ENCODE results near the gene PRKG1. TPM values are rescaled to one million over a fixed set of nuclear protein-coding genes. Genes with fewer than 3 reads are reported as not detected.

Gene PRKG1
- total RNA-seq, 1 experiment from 2014 or later = 0.21 TPM

DNA sequence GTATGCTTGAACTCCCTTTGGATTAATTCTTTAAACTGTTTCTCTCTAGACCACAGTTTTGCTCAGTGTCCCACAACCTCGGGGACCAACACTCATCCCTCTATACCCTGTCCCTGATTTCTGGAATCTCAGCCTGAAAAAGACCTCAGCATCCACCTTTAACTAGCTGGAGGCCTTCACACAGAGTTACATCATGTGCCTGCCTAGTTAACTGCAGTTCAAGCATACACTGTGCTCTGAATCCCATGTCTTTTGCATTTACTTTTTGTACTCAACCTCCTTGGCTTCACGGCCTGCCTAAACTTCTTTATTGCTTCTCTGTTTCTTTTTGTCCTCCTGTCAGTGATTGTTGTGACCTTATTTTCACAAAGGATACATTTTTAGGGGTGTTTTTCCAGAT is 66.7 kb downstream of the PRKG1 start:
- H3K27ac Mint-ChIP-seq (ENCODE audit: unreplicated experiment) = no peak overlapping the region
- no peak overlapping the region for H3K4me3 Mint-ChIP-seq (ENCODE audit: low read depth, unreplicated experiment)
- TF ChIP-seq CTCF (IDR thresholded peaks at IDR 0.05; ENCODE audit: unreplicated experiment) = no peak
- CTCF ChIA-PET = no interaction called here
- intact Hi-C loops (cut with micrococcal nuclease; ENCODE audit: unreplicated experiment) = no loop called here
- no peaks in the 10 kb centered on the region for H3K9me3 Mint-ChIP-seq (ENCODE audit: low read depth, unreplicated experiment)
- no peaks in the 10 kb centered on the region for H3K27me3 Mint-ChIP-seq (ENCODE audit: unreplicated experiment)
- no peaks in the 10 kb centered on the region for H3K36me3 Mint-ChIP-seq (ENCODE audit: insufficient read depth, unreplicated experiment)
- DNase-seq = no peak
- BruUV-seq (replicated peaks) = no TSS peak
- H3K4me1 Mint-ChIP-seq (ENCODE audit: low read depth, unreplicated experiment) = peaks cover 9% of the 10 kb centered on the region

DNA sequence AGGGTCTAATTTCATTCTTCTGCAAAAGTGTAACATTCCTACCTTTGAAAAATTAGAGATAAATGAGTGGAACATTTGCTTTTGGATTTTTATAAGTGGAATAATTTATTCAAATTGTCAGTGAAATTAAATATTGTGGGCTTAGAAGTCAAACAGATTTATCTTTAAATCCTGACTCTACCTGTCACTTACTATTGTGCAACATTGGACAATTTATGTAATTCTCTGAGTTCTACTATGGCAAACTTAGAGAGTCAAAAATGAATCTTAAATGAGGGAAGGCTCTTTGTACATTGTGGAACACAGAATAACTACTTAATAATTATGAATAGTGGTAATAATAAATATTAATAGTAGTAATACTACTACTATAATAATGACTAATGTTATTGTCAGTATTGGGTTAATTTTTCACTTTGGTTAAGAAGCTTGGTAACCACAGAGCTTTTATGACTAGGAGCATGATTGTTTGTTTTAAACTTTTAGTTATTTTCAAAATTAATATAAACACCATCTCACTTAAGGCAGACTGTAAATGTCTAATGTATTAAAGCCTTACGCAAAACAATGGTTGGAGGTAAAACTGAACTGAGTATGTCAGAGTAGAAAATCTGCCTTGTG is 70.0 kb downstream of the PRKG1 start:
- BruUV-seq (replicated peaks) = no TSS peak
- intact Hi-C loops (cut with micrococcal nuclease; ENCODE audit: unreplicated experiment) = no loop called here
- Mint-ChIP-seq H3K27ac (ENCODE audit: unreplicated experiment) (no peak overlapping the region), H3K27me3 (ENCODE audit: unreplicated experiment) (no peaks in the 10 kb centered on the region), H3K4me1 (ENCODE audit: low read depth, unreplicated experiment) (no peaks in the 10 kb centered on the region), H3K36me3 (ENCODE audit: insufficient read depth, unreplicated experiment) (no peaks in the 10 kb centered on the region), H3K4me3 (ENCODE audit: low read depth, unreplicated experiment) (no peak overlapping the region), H3K9me3 (ENCODE audit: low read depth, unreplicated experiment) (no peaks in the 10 kb centered on the region)
- DNase-seq = no peak
- CTCF ChIA-PET = no interaction called here
- no peak for TF ChIP-seq CTCF (IDR thresholded peaks at IDR 0.05; ENCODE audit: unreplicated experiment)

DNA sequence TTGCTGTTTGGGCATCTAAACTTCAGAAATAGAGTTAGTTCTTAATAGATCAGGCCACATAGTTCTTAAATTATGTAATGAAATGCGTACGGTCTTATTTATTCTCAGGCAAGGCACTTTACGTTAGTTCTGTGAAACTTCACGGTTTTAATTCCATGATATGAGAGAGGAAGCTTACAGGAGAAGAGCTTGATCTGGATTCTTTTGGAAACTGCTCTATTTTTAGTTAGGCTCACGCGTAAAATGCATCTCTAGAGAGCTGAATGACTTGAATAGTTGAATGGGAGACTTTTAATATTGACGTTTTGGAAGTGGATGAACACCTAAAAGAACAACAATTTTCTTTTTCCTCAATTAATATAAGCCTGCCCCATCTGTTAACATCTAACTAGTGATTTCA is 71.1 kb downstream of the PRKG1 start:
- Mint-ChIP-seq H3K36me3 (ENCODE audit: insufficient read depth, unreplicated experiment) (no peaks in the 10 kb centered on the region), H3K9me3 (ENCODE audit: low read depth, unreplicated experiment) (no peaks in the 10 kb centered on the region), H3K27me3 (ENCODE audit: unreplicated experiment) (no peaks in the 10 kb centered on the region), H3K27ac (ENCODE audit: unreplicated experiment) (no peak overlapping the region), H3K4me3 (ENCODE audit: low read depth, unreplicated experiment) (no peak overlapping the region), H3K4me1 (ENCODE audit: low read depth, unreplicated experiment) (no peaks in the 10 kb centered on the region)
- no peak for TF ChIP-seq CTCF (IDR thresholded peaks at IDR 0.05; ENCODE audit: unreplicated experiment)
- DNase-seq = no peak
- intact Hi-C loops (cut with micrococcal nuclease; ENCODE audit: unreplicated experiment) = no loop called here
- no TSS peak for BruUV-seq (replicated peaks)
- CTCF ChIA-PET = interaction anchor here (0.6 kb wide), 1 partner anchor 852 kb away, joined by 4 read pairs; no protein-coding TSS in a partner anchor

GRCh38 chr10:51147644-51148399 is 73.5 kb downstream of the PRKG1 start:
- Mint-ChIP-seq H3K27me3 (ENCODE audit: unreplicated experiment) (no peaks in the 10 kb centered on the region), H3K36me3 (ENCODE audit: insufficient read depth, unreplicated experiment) (no peaks in the 10 kb centered on the region), H3K27ac (ENCODE audit: unreplicated experiment) (no peak overlapping the region), H3K4me1 (ENCODE audit: low read depth, unreplicated experiment) (no peaks in the 10 kb centered on the region), H3K4me3 (ENCODE audit: low read depth, unreplicated experiment) (no peak overlapping the region), H3K9me3 (ENCODE audit: low read depth, unreplicated experiment) (no peaks in the 10 kb centered on the region)
- no TSS peak for BruUV-seq (replicated peaks)
- no peak for DNase-seq
- CTCF ChIA-PET = no interaction called here
- intact Hi-C loops (cut with micrococcal nuclease; ENCODE audit: unreplicated experiment) = no loop called here
- TF ChIP-seq CTCF (IDR thresholded peaks at IDR 0.05; ENCODE audit: unreplicated experiment) = no peak
